DMS153 treated with DMSO at 0.1 percent for 48 hours (cell line): Measurements from ENCODE around the gene TFEB.

Experiments used
- DNase-seq: peaks from one replicate; lab custom pipeline; 2025; ENCODE audit not compliant: unreplicated experiment; lab: John Stamatoyannopoulos, UW

TFEB gene

DNA sequence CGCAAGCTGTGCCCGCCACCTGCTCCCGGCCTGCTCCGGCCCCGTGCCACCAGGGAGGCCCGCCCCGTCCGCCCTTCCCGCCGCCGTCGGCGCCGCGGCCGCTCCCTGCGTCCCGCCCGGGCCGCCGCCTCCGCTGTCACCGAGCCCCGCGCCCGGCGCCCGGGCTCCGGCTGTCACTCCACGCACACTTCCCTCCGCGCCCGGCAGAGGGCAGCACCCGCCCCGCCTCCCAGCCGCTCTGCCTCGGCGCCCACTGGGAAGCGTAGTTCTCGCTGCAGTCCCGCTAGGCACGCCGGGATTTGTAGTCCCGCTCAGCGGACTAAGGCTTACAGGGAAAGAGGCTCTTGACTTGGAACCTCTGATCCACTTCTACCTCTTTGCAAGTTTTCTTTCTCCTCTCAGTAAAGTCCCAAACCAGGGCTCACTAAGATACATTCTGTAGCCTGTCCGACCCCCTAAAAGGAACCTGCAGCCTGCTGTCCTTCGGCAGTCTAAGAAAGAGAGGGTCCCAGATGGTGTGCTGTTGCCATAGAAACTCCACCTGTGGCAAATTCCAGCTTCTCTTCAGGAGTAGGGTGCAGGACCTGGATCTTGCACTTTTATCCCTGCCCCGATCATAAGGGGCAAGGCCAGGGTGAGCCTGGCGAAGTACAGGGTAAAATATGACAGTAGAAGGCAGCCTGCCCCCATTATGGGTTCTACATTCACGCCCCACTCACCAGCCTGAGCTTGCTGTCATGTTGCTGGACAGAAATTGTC is at the start of gene TFEB:
TFEB (minus strand) TSS at position 182 of the 759 bp plus-strand sequence. CDS start 44,395 bp downstream, outside the sequence.
- peak; percentile 82 for DNase-seq

DNA sequence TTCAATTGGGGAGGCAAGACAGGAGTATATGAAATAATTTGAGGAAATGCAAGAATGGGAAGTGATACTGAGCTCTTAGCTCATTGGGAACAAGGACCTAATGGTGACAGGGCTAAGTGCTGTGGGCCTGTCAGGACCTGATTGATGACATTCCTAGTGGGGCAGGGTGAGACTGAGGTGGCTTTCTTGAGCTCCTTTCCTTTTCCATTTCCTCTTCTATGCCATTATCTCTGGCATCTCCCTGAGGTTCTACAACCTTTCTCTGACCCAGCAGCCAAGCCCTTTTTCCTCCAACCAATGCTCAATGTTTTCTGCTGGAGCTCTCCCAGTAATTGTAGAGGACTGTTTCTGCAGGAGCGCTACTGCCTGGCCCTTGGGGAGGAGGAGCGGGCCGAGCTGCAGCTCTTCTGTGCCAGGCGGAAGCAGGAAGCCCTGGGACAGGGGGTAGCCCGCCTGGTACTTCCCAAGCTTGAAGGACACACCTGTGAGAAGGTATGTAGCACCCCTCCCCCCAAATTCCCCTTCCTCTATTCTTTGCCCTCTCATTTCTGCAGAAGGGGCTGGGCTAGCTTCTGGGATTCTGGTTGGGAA is 49.3 kb upstream of the TFEB start:
- no peak for DNase-seq

- DNase-seq: no peak
Observed at GRCh38 chr6:41783106-41783780, 47.8 kb upstream of the TFEB start.

DNA sequence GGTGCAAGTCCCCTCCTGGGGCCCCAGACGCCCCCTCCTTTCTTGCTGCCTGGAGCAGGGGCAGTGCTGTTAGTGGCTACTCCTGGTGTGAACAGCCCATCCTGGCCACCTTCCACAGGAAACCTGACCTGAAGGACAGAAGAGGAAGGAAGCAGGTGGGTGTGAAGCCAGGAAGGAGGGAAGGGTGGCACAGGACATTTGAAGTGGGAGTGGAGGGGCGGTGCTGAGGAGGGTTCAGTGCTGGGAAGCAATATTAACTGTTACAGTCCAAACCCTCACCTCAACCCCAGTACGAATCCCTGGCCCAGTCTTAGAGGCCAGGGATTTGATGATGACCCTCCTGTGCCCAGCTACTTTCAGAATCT is 45.9 kb upstream of the TFEB start:
- no peak for DNase-seq

- no peak for DNase-seq
Observed at GRCh38 chr6:41780551-41781365, 45.4 kb upstream of the TFEB start, which contains the start of gene PRICKLE4. TSS of gene PRICKLE4 (plus strand) at chr6:41780782. CDS start at chr6:41783474, 2,692 bp downstream.

DNA sequence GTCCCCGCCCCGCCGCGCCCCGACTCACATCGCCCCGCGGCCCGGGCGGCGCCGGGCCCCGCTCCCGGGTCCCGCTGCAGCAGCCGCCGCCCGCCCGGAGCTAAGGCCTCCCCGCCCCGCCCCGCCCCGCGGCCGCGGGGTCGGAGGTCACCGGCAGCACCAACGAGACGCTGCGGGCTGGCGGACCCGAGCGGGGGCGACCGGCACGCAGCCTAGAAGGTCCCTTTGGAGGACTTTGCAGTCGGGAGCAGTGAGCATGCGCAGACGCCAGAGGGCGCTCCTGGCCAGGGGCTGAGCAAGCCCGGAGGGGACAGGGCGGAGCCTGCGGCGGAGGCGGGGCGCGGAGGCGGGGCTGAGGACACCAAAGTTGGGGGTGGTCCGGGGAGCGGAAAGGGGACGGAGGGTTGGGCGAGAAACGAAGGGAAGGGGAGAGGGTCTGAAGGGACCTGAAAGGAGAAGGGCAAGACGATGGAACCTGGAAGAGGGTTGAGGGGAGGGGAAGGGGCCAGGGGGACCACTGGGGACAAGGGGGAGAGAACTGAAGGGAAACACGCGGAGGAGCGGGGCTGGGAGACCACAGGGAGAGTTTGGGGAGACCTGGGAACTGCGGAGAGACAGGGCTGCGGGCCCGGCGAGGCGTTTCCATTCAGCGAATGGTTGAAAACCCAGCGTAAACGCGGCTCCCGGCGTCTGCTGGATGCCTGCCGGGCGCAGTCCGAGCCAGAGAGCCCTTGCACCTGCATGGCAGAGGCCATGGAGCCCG is 44.6 kb upstream of the TFEB start, which contains the start of gene FRS3:
FRS3 (minus strand) TSS at position 113 of the 763 bp plus-strand sequence. CDS start 2,913 bp downstream, outside the sequence.
- peak; percentile 92 for DNase-seq

GRCh38 chr6:41779336-41779735 is 43.9 kb upstream of the TFEB start:
- DNase-seq: no peak

GRCh38 chr6:41778895-41779294 is 43.5 kb upstream of the TFEB start:
- no peak for DNase-seq

- DNase-seq: no peak
Observed at GRCh38 chr6:41777551-41778285, 42.3 kb upstream of the TFEB start.

DNA sequence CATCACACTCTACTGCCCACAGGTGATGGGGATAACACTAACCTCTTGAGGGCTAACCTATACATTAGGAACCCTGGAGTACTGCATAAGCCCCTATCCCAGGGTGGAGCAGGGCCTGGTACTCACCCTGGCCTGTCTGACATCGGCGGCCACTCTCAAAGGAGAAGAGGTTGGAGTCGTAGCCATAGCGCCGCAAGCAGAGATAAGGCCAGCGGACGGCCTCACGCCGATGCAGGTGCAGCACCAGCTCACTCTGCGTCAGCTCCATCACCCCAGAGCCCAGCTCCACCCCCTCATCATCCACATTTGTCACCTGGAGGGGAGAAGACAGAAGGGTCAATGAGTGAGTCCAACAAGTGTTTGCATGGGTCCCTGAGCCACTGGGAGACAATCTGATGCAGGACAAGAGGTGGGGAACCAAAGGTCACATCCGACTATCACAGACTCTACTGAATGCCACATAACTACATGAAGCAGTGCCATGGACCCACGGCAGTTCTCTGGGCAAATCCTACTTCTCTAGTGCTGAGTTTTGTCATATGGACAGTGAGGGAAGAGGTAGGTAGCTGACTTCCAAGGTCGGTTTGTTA is 40.0 kb upstream of the TFEB start:
- DNase-seq: no peak

DNA sequence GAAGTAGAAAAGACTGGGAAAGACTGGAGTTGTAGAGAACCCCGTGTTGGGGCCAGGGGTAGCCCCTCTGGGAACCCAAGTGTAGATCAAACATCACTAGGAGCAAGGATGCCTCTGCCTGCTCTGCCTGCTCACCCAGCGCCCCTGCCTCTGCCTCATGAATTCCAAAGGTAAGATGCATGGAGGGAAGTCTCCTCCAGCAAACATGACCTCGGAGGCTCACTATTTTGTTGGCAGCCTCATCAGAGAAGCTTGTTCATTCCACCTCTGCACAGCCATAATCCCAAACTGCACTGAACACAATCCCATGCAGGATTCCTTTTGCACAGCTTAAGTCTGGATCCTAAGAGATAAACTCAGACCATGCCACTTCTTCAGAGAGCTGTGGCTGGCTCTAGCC is 39.4 kb upstream of the TFEB start:
- DNase-seq: no peak

DNA sequence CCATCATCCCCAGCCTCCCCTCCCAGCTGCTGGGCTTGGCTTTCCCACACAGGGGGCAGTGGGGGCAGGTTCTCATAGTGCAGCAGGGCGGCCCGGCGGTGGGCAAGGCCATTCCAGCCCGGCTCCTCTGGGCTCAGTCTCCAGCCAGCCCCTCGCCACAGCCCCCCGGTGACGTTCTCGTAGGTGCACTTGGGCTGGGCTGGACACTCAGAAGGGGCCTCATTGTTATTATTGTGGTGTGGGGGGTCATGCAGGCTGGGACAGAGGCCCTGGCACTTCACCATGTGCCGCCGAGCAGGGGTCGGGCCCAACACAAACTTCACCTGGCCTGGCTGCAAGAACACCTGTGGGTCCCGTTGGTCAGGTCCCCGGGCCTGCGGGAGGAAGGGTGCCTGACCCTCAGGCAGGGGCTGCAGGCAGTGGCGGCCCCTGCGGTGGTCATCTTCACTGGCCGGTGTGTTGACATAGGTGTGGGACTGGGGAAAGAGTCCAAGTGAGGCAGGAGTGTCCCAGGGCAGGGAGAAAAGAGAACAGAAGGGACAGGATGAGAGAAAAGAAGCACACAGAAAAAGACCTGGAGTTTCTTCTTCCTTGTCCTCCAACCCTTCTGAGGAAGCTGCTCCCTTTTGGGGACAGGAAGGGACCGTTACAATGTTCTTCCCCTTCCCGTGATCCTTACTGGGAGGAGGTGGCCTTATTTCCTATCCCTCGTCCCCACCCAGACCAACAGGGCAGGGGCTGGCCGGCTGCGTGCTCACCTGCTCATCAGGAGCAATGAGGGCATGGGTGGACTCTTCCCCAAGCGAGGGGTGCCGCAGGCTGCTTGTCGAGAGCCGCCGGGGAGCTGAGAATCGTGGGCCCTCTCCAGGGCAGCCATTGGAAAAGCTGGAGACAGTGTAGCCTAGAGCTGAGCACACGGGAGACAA is 35.9 kb upstream of the TFEB start:
- DNase-seq: no peak

GRCh38 chr6:41770381-41771057 is 35.1 kb upstream of the TFEB start:
- DNase-seq: no peak

DNA sequence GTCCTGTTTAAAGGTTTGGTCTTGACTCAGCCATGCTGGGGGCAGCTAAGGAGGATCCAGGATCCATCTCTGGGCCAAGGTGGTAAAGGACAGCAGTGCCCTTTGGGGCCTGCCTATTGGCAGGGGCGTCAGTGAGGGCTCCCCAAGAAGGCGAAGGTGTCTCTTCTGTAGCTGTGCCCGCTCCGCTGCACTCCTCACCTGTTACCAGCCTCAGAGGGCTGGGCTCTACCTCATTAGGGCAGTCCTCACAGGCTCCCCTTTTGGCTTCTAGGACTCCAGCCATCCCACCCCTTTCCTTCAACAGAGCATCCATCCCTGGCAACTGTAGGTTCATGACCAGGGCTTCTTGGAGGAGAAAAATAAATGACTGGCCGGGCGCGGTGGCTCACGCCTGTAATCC is 34.0 kb upstream of the TFEB start:
- DNase-seq: no peak

DNA sequence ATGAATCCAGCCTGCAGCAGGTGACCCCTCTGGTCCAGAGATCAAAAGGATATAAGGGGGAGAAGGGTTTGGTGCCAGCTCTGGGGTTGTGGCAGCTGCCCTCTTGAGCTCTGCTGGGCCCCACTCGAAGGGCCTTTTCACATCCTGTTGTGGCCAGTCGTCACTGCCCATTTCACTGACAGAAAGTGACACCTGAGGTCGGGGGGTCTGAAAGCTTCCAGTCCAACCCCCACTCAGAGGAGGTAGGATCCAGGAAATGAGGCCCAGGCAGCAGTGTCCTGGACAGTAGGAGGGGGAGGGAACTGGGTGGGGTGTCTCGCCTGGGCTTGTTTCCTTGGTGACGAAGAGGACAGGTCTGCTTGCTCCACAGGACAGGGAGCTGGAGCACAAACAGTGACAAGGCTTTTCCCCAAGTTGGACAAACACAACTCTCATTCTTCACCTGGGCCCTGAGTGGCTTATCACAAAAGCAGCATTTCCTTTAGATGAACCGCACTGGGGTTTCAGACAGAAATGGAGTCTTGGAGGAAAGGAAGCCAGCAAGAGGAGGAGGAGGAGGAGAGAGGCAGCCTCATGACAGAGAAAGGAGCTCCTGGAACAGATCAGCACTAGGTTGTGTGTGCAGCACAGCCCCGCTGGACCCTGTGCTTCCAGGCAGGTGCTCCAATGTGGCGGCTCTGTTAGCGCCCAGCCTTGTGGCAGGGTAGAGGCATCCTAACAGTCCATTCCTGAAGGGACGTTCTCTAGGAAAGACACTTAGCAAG is 33.3 kb upstream of the TFEB start:
- DNase-seq: no peak

- DNase-seq: no peak
Observed at GRCh38 chr6:41767112-41767833, 31.9 kb upstream of the TFEB start.
